ENCODE data around the gene RAPGEF3. TPM values are rescaled to one million over a fixed set of nuclear protein-coding genes. Genes with fewer than 3 reads are reported as not detected.

Gene RAPGEF3
- total and polyA plus RNA-seq, 9 of the 15 experiments (the other 6 are each of a cell fraction or from before 2014, with no cell fraction given), result 0.03 to 0.78 (median 0.37) TPM; not detected in 1

- TF ChIP-seq REST (IDR thresholded peaks at IDR 0.05; ENCODE audit: borderline replicate concordance) (peak; percentile 61), REST (CRISPR knock-in tag; IDR thresholded peaks at IDR 0.05; ENCODE audit: low read depth) (no peak), RAD21 (CRISPR knock-in tag; conservative IDR thresholded peaks at IDR 0.05 in 1 of 2, IDR thresholded peaks at IDR 0.05 in 1 of 2) (peak; percentile 73 to 87), SMC3 (conservative IDR thresholded peaks at IDR 0.05; ENCODE audit: insufficient read depth, low read depth, low read length) (0 out of 2 replicates have a peak, but pooled peaks have one; percentile 21), RBM15 (IDR thresholded peaks at IDR 0.05; ENCODE audit: insufficient read depth, low read length) (no peak), EP400 (IDR thresholded peaks at IDR 0.05) (0 out of 2 replicates have a peak, but pooled peaks have one; percentile 13), THAP12 (CRISPR knock-in tag; IDR thresholded peaks at IDR 0.05) (no peak), GTF2A2 (tag; IDR thresholded peaks at IDR 0.05) (no peak), ETS2 (tag; IDR thresholded peaks at IDR 0.05; ENCODE audit: borderline replicate concordance, poor library complexity, severe bottlenecking) (no peak)
- TF ChIP-seq, protein P1, sequence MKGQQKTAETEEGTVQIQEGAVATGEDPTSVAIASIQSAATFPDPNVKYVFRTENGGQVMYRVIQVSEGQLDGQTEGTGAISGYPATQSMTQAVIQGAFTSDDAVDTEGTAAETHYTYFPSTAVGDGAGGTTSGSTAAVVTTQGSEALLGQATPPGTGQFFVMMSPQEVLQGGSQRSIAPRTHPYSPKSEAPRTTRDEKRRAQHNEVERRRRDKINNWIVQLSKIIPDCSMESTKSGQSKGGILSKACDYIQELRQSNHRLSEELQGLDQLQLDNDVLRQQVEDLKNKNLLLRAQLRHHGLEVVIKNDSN (CRISPR knock-in tag; IDR thresholded peaks at IDR 0.05), result no peak
Observed at GRCh38 chr12:47686645-47687240, 71.9 kb downstream of the RAPGEF3 start (continued).
